WERI-Rb-1 (cell line): ENCODE results near the gene BMAL1.

ENCODE experiments used
- DNase-seq: peaks from one replicate; pipeline ENCODE4 v3.0.0-alpha.2; 2020
- H3K27ac ChIP-seq: fragments of 250-450 bp; sonication (Bioruptor Pico); 2 replicates; pipeline ENCODE4 v1.5.1; 2020; ENCODE audit warnings: mild to moderate bottlenecking, moderate library complexity
- H3K27me3 ChIP-seq: fragments of 250-450 bp; sonication (Bioruptor Pico); 2 replicates; pipeline ENCODE4 v1.5.1; 2021; ENCODE audit warnings: mild to moderate bottlenecking, low read depth, moderate library complexity; ENCODE audit not compliant: insufficient read depth, severe bottlenecking
- H3K36me3 ChIP-seq: fragments of 250-450 bp; sonication (Bioruptor Pico); 2 replicates; pipeline ENCODE4 v1.5.1; 2020; ENCODE audit warnings: mild to moderate bottlenecking, moderate library complexity
- H3K4me3 ChIP-seq: 2 replicates; pipeline ENCODE4 v1.5.1; 2011; ENCODE audit warnings: low read depth, mild to moderate bottlenecking, control low read depth, low read length
- H3K9me3 ChIP-seq: fragments of 250-450 bp; sonication (Bioruptor Pico); 2 replicates; pipeline ENCODE4 v1.5.1; 2021; ENCODE audit warnings: mild to moderate bottlenecking, moderate library complexity; ENCODE audit not compliant: severe bottlenecking
- CTCF ChIP-seq: IDR thresholded peaks from 2 replicates; pipeline ENCODE4 v1.5.1; 2011; ENCODE audit warnings: low read depth, mild to moderate bottlenecking, control low read depth, inconsistent platforms, low read length

The BMAL1 gene

DNA sequence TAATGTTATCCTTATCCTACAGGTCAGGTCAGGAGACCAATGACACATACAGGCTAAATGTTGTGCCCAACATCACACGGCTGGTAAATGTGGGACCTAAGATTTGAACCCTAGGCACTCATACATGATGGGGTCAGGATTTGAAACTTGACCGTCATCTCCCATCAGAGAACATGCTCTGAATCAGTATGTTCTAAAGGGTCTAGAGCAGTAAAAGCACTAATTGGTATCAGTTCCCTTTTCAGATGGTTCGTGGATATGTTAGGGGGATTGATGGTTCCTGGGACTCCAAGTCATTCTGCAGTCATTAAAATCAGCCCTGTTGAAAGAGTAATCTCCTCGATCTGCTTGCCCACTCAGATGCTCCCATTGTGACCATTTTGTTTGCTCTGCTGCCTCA, 65.5 kb downstream of the BMAL1 start:
- H3K4me3 ChIP-seq = no peak overlapping the region
- no peak overlapping the region for H3K27ac ChIP-seq
- no peak for TF ChIP-seq CTCF
- no peaks in the 10 kb centered on the region for H3K36me3 ChIP-seq
- no peaks in the 10 kb centered on the region for H3K27me3 ChIP-seq
- H3K9me3 ChIP-seq = no peaks in the 10 kb centered on the region
- no peak for DNase-seq

- H3K36me3 ChIP-seq = no peaks in the 10 kb centered on the region
- peak; percentile 74 for TF ChIP-seq CTCF
- no peak overlapping the region for H3K4me3 ChIP-seq
- H3K27me3 ChIP-seq = no peaks in the 10 kb centered on the region
- H3K9me3 ChIP-seq = no peaks in the 10 kb centered on the region
- DNase-seq = peak; percentile 59
- no peak overlapping the region for H3K27ac ChIP-seq
Measured at GRCh38 chr11:13343931-13344717, 66.5 kb downstream of the BMAL1 start.

DNA sequence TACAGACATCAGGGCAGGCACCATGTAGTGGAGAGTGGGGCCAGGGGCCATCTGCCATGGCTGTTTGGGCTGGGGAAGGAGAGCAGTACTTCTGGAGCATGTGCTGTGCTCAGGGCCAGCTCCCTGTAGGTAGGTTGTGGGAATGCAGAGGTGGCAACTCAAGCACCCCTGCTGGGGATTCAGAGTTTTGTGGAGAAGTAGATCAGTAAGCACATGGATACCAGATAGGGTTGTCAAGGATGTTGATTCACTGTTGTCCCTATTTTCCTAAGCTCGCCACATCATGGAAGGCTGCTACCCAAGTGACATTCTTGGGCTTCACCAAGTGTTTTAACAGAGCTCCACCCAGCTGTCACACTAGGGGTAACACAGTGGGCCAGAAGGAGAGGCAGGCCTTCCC, 67.2 kb downstream of the BMAL1 start:
- Histone ChIP-seq H3K27me3 (no peaks in the 10 kb centered on the region), H3K27ac (no peak overlapping the region), H3K36me3 (no peaks in the 10 kb centered on the region), H3K4me3 (no peak overlapping the region), H3K9me3 (no peaks in the 10 kb centered on the region)
- TF ChIP-seq CTCF = no peak
- no peak for DNase-seq

GRCh38 chr11:13346470-13346869, 68.9 kb downstream of the BMAL1 start:
- Histone ChIP-seq H3K27me3 (no peaks in the 10 kb centered on the region), H3K36me3 (no peaks in the 10 kb centered on the region)

DNA sequence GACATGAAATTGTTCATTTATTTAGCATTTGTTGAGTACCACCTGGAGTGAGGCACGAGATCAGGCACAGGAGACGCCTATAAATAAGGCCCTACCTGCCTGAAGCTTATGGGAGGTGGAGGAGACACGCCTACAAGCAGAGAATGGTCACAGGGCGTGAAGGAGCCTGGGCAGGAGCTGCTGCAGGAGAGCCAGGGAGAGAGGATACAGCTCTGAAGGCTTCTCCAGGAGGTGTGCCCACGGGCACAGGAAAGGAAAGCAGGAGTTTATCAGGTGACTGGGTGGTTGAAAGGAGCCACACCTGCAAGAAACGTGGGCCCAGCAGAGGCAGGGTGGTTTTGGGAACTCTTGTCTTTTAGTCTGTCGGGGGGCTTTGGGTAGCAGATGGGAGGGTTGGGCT, 70.3 kb downstream of the BMAL1 start:
- no peak for TF ChIP-seq CTCF
- H3K36me3 ChIP-seq = no peaks in the 10 kb centered on the region
- H3K27ac ChIP-seq = no peak overlapping the region

More at GRCh38 chr11:13346470-13346869, 68.9 kb downstream of the BMAL1 start:
- no peak for DNase-seq
- TF ChIP-seq CTCF = no peak
- Histone ChIP-seq H3K4me3 (no peak overlapping the region), H3K27ac (no peak overlapping the region), H3K9me3 (no peaks in the 10 kb centered on the region)

DNA sequence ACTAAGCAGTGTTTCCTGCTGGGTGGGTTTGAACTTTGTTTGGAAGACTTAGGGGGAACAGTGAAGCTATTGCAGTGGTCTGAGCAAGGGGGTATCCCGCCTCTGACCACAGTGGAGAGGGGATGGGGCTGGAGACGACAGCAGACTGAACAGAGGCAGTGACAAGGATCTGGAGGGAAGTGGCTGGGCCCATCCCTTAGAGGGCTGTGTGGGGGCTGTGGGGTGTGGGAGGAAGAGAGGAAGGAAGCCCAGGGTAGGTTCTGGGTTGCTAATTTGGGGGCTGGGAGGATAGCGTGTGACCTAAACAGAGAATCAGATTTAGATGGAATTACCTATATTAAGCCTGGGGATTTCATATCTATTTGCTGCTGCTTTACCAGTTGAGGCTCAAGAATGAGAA, 70.7 kb downstream of the BMAL1 start:
- Histone ChIP-seq H3K4me3 (no peak overlapping the region), H3K9me3 (no peaks in the 10 kb centered on the region), H3K36me3 (no peaks in the 10 kb centered on the region), H3K27ac (no peak overlapping the region), H3K27me3 (no peaks in the 10 kb centered on the region)
- DNase-seq = no peak
- TF ChIP-seq CTCF = no peak

More for the DNA sequence above, 70.3 kb downstream of the BMAL1 start:
- DNase-seq = no peak
- no peak overlapping the region for H3K4me3 ChIP-seq
- H3K9me3 ChIP-seq = no peaks in the 10 kb centered on the region
- no peaks in the 10 kb centered on the region for H3K27me3 ChIP-seq
